HG02973 (cell line): ENCODE data around the gene API5.

Experiments
- ATAC-seq: cut with Tn5 transposase; IDR thresholded peaks from one replicate; pipeline ENCODE4 v1.9.1; 2021; ENCODE audit warnings: moderate library complexity; ENCODE audit not compliant: unreplicated experiment

Gene API5

GRCh38 chr11:43359422-43359818 is 47.6 kb downstream of the API5 start:
- ATAC-seq: peak; percentile 47

GRCh38 chr11:43360361-43361032 is 48.7 kb downstream of the API5 start:
- ATAC-seq: no peak

GRCh38 chr11:43366677-43367076 is 54.9 kb downstream of the API5 start:
- ATAC-seq: no peak

GRCh38 chr11:43367382-43368178 is 55.8 kb downstream of the API5 start:
- no peak for ATAC-seq

- ATAC-seq: no peak
Observed at GRCh38 chr11:43376065-43376464, 64.3 kb downstream of the API5 start.

GRCh38 chr11:43376594-43376993 is 64.8 kb downstream of the API5 start:
- no peak for ATAC-seq

GRCh38 chr11:43377389-43377788 is 65.6 kb downstream of the API5 start:
- no peak for ATAC-seq

GRCh38 chr11:43378897-43379296 is 67.1 kb downstream of the API5 start:
- no peak for ATAC-seq

- no peak for ATAC-seq
Observed at GRCh38 chr11:43381802-43382201, 70.0 kb downstream of the API5 start.

GRCh38 chr11:43382614-43383013 is 70.8 kb downstream of the API5 start:
- ATAC-seq: no peak

- ATAC-seq: no peak
Observed at GRCh38 chr11:43384393-43384792, 72.6 kb downstream of the API5 start.

GRCh38 chr11:43392713-43393112 is 80.9 kb downstream of the API5 start:
- no peak for ATAC-seq

GRCh38 chr11:43393765-43394355 is 82.1 kb downstream of the API5 start:
- ATAC-seq: no peak
